Stimulated activated CD8-positive, alpha-beta memory T cell treated with anti-CD3 and anti-CD28 coated beads, Interleukin-12 subunit alpha, Interleukin-12 subunit beta, amount 100 ng/mL, for 24 hours (primary cell): Measurements from ENCODE around the gene TNK2.
"Not testable (repeated sequence)": the region's sequence is repeated elsewhere in the genome, so short reads cannot be mapped to it uniquely, and the experiment has no call there.

Experiments used
- DNase-seq: peaks from one replicate; pipeline ENCODE4 v3.0.0-alpha.2; 2020; ENCODE audit errors: extremely low read depth

TNK2 gene

DNA sequence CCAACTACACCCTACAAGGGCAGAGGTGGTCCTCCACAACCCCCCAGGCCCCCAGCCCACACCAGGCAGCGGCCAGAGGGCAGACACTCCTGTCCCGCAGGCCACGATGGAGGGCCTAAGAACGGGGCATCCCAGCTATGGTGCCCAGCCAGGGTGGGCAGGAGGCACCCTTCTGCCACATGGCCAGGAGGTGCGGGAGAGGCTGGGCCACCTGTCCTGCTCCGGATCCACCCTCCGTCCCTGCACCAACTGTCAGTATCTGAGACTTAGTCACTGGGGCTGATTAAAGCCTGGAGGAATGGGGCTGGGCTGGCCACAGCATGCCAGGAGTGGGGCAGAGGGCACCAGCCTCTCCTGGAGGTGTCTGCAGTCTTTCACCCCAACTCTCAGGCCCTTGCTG lies 37.9 kb downstream of the TNK2 start:
- no peak for DNase-seq

DNA sequence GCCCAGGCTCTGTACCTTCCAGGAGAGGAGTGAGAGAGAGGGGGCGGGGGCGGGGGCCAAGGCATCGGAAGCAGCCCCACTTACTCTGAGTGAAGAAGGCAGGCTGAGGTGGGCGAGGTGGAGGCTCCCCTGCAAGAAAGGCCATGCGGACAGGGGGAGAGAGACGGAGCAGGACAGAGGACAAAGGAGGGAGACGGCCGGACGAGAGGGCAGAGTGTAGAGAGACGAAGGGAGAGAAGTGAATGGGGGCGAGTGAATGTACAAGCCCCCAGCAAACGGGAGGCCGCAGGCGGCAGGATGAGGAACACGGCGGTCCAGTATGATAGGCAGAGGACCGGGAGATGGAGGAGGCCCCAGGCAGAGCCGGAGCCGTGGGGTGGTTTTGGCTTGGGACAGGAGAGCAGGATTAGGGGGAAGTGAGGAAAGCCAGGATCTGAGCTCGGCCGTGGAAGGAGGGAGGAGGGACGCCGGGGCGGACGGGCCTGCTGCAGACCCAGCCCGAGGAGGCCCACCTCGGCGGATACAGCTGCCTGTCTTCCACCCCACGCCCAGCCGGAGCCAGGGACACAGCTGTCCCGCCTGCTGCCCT lies 38.8 kb downstream of the TNK2 start:
- DNase-seq, result no peak

DNA sequence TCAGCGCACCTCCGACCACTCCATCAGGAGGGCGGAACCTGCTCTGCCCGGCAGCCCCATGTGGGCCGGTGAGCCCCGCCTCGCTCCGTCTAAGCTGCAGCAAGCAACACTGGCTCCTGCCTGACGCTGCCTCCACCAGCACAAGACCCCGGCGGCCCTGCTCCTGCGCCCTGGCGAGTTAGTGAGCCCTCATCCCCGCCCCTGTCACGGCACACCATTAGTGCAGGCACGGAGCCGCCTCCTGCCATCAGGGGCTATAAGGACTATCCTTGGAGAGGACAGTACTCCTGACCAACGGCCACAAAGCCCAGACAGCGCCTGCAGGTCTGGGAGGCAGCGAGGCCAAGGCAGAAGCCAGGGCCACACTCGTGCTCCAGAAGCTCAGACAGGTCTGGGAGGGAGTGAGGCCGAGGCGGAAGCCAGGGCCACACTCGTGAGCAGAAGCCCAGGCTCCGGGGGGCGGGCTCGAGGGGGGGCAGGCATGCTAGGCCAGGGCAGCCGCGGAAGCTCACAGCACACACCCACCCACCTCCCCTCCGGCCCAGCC lies 39.4 kb downstream of the TNK2 start:
- no peak for DNase-seq

DNA sequence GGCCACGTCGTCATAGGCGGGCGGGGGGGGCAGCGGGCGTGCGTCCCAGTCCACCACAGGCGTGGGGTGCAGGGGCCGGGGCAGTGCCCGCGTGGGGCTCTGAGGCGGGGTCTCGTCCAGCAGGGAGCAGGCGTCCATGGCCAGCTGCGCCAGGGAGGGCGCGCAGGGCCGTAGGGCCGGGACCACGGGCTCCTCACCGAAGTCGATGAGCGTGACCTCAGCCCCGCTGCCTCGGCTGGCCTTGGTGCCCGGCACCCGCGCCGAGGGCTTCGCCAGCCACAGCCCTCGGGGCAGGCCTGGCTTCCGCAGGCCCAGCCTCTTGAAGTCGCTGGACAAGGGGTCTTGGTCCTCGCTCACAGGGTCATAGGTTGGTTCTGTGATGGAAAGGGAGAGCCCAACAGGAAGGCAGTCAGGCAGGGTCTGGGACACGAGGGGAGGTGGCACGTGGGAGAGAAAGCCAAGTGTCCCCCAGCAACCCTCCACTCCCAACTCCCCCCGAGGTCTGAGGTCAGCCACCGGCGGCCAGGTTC lies 40.0 kb downstream of the TNK2 start:
- DNase-seq, result no peak

DNA sequence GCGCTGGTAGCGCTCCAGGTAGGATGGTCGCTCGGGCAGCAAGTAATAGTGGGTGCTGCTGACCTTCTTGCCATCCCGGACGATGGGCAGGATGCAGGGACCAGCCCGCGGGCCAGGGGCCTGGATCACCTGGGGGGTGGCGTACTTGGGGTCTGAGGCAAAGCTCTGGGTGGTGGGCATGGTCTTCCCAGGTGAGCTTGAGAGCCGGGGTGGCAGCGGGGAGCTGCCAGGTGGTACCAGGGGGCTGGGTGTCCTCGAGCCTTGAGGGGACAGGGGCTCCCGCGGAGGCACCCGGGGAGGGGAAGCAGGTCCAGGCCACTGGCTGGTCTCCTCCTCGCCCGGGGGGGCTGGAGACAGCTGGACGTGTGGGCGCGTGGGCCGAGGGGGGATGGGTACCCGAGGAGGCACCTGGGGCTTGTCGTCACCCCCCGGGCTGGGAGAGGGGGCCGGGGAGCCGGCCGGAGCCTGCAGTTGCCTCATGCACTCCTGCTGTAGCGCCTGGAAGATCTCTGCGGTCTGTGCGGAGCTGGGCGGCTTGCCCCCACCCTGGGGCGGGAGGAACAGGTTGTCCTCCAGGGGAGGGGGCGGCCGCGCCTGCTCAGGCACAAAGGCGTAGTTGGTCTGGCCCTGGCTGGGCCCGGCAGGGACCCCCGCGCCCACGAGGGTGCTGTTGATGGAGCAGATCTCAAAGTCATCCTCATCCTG lies 40.6 kb downstream of the TNK2 start:
- no peak for DNase-seq

DNA sequence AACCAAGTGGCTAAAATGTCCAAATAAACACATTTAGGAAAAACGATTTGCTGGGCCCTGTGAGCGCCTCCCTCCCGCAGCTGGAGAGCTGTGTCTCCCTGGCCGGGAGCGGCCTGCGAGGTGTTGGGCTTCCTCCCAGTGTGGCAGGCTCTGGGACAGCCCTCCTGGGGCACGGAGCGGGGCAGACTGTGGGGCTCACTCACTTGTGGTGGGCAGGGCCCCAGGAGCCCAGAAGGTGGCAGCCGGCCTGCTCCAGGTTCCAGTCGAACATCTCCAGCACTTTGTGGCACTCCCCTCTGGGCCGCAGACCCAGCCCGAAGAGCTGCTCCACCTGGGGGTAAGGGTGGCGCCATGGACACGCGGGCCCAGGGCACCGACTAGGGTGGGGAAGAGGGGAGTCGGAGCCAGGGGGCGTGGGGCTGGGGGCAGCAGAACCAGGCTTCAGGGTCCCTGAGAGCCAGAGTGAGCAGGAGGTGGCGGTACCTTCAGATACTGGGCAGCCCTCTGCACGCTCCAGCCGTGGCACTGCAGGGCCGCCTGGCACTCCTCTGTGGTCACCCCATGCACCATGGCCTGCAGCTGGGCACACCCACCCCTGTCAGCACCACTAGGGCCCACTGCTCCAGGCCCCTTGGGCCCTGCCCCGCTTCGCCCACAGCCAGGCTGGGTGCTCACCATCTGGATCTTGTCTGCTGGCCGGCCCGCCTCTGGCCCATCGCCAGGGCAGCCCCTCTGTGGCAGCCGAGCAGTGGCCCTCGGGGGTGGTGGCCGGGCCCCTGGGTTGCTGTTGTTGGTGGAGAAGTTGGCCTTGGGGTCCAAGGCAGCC lies 41.5 kb downstream of the TNK2 start:
- DNase-seq, result no peak

DNA sequence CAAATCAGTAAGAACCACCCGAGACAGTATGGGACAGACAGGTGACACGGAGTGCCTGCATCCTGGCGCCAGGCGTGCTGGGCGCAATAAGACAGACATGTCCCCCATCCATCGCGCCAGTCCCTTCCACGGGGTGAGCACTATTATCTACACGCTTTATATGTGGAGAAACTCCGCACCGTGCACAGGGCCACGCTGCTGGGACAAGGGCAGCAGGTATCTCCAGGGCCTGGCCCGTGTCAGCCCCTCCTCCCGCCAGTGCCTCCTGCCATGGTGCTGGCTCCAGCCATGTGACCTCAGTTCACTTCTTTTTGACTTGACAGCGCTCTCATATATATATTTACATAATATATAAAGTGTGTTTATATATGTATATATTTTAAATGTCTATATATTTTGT lies 42.6 kb downstream of the TNK2 start:
- DNase-seq, result no peak

DNA sequence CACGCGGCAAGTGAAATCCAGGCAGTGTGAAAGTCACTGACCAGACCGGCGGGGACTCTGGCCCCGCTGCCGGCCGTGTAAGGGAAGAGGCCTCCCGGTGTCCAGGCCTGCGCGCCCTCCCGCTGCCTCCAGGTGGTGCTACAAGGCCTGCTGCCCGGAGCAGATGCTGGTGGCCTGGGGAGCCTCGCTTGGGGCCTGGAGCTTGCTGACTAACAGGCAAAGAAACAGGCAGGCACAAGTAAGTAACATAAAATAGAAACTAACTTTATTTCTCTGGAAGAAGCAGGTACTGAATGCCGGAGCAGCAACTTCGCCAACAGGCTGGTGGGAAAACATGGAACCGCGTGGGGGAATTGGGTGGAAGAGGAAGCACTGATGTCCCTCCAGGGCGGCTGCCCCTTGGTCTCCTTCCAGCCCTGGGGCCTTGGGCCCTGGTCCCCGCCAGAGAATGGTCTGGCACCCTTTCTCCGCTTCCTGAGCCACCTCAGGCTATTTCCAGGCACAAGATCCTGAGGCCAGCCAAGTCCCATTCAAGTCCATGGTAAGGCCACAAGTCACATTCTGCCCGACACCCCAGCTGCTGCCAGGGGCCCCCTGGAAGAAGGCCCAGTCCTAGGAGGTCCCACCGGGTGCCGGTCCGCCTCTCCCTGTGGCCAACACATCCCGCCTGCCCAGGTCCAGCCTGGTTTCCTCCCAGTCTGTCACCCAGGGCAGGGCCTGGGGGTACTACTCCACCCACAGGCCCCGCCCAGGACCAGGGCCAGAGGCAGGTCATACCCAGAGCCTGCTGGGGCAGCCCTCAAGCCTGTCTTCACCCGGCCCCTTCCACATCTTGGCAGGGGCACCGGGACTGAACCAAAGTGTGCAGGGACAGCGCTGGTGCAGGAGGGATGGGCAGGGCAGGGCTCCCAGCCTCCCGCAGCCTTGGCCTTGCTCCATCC lies 45.0 kb downstream of the TNK2 start:
- DNase-seq, result peak; percentile 31

DNA sequence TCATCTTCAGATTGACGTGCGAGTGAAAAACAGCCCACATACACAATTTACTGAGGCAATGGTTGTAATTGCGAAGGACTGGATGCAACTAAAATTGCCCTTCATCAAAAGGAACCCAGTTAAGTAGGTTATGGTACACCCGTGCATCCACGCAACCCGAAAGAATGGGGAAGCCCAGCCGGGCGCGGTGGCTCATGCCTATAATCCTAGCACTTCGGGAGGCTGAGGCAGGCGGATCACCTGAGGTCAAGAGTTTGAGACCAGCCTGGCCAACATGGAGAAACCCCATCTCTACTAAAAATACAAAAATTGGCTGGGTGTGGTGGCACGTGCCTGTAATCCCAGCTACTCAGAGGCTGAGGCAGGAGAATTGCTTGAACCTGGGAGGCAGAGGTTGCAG lies 46.0 kb downstream of the TNK2 start:
- DNase-seq, result not testable (repeated sequence)

DNA sequence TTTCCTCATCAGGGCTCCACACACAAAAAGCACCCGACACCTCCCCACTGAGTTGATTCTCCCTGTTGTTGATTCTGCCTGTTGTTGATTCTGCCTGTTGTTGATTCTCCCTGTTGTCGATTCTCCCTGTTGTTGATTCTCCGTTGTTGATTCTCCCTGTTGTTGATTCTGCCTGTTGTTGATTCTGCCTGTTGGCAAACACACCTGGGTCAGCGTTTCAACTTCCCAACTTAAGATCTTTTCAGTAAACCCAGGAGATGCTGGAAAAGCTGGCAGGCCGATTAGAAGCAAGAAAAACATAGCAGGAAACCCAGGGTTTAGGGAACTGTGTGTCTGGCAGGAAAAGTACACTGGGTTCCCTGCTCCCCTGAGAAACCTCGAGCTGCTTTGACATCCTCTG lies 47.9 kb downstream of the TNK2 start:
- no peak for DNase-seq

DNA sequence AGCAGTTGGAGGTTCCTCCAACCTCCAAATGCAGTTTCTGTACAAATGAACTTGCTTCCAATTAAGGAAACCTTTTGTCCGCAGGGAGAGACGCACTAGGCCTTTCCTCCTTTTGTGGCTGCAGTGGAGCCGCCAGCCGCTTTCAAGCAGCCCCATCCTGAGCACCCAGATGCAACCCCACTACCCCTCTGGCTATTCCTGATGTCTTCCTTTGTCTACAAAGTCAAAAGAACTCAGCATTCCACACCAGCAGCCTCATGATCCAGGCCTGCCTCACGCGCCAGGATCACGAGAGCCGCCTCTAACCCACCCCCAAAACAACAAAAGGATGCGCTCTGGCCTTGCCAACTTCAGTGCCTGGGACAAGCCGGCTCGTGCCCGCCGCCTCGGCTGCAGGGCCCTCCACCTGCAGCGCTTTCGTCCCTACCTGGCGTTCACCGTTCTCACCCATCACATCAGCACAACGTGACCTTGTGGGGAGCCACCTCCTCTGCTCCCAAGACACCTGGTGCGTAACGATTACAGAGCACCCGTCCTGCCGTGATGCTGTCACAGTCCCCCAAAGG lies 48.4 kb downstream of the TNK2 start:
- no peak for DNase-seq

DNA sequence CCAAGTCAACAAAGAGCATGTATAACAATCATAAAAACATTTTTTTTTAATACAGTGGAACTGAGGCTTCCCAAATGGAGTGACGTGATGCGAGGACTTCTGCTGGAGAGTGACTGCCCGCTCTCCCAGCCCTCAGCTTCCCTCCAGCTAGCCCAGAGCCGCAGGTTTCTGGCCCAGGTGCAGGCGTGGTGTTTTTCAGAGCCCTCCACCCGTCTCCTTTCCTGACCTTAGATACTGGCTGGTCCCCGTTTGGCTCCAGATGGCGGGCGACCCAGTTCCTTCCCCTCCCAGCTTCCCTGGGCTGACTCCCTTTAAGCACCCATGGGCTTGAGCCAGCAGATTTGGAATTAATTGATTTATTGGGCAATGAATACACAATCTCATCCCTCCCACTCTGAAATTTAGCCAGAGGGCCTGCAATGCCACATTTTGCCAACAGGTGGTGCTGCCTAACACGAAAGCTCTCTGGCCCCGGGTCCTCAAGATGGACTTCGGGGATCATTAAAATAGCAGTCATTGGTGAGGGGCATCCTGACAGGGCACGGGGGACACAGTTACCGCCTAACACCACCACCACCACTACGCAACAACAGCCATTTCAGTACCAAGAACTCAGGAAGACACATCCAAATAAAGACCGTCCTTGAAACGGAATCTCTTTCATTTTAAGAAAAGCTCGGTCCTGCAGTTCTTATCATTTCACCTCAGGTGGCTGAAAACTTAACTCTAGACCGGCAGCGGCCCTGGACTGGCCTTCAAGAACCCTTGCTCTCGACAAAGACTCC lies 49.1 kb downstream of the TNK2 start:
- peak; percentile 22 for DNase-seq

DNA sequence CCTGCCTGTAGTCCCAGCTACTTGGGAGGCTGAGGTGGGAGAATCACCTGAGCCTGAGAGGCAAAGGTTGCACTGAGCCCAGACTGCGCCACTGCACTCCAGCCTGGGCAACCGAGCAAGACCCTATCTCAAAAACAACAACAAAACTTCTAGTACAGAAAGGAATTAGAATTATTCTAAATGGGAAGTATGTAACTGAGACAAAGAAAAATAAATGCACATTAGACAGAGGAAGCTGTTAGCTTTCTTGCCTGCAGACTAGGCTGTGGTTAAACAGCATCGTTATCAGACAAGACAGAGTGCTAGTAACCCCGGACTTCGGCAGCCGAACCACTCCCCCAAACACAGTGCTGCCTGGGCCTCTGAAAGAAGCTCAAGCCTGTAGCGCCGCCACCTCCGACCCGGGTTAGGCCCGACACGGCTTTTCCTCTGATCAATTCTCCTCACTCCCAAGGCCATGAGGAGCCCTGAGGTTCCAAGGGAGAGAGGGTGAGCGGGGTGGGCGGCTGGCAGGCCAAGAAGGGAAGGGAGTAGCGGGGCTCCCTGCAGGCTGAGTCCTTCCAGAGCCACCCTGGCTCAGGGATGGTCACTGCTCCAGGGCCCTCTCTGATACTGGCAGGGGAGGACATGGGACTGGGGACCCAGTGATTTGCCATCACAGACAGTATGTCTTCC lies 51.8 kb downstream of the TNK2 start:
- no peak for DNase-seq

DNA sequence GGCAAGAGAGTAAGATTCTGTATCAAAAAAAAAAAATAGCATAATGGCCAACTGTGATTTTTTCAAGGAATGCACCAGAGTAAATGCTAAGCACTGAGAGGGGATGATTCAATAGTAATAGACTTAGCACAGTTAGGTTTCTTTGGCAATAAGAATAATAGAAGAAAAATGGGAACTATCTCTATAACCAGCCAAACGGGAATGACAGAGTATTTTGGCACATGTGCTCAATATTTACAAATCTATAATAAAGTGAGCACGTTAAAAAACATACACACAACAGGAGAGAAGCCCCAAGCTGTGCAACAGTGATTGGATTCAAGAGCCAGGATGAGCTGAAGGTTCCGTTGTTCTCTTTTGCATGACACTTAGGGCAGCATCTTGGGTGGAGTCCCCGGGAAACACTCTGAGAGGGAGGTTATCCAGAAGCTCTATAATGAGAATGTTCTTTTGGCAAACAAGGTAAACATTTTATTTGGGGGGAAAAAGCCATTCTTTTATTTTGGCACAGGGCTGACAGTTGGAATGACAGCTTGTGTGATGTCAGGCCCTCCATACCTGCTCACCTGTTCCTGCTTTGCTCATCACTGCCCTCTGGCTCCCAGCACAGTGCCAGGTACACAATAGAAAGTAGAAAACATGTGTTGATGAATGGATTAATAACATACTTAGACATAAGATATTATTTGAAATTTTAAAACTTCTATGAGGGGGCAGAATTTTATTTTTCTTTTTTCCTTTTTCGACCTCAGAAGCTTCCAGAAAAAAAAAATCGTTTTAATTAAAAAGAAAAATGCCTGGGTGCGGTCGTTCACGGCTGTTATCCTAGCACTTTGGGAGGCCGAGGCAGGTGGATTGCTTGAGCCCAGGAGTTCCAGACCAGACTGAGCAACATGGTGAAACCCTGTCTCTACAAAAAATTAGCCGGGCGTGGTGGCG lies 52.6 kb downstream of the TNK2 start:
- DNase-seq, result no peak

DNA sequence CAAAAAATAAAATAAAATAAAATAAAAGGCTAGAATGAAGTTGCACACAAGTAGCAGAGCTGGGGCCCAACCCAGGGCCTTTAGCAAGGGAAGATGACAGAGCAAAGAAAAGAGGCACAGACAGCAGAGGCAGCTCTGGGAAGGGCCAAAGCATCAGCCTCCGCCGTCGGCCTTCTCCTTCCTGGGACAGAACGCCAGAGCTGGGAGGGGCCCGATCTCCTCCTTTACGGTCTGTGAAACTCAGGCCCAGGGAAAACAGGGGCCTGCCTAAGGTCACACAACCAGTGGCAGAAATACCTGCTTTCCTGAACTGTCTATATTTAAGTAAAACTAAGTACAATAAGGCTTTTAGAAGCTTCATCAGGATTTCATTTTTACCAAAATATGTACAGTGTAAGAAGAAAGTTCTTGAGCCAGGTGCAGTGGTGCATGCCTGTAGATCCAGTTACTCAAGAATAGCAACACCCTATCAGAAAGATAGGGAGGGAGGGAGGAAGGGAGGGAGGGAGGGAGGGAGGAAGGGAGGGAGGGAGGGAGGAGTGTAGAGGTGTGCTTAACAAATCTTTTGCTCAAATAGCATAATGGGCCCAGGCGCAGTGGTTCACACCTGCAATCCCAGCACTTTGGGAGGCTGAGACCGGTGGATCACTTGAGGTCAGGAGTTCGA lies 53.6 kb downstream of the TNK2 start:
- DNase-seq, result no peak

DNA sequence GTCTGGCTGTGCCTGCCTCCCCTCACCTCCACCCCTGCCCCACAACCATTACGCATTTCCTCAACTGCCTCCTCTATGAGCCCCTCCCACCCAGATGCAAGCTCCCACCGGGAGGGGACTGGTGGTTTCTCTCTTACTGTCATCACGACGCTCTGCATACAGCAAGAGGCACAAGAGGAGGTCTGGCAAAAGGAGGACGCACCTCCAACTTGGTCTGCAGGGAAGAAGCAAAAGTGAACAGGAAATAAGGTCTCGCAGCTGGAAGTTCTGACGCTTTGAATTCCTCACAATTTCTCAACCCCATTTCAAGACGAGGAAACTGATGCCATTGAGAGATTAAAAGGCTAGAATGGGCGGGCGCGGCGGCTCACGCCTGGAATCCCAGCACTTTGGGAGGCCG lies 54.4 kb downstream of the TNK2 start:
- DNase-seq, result no peak

DNA sequence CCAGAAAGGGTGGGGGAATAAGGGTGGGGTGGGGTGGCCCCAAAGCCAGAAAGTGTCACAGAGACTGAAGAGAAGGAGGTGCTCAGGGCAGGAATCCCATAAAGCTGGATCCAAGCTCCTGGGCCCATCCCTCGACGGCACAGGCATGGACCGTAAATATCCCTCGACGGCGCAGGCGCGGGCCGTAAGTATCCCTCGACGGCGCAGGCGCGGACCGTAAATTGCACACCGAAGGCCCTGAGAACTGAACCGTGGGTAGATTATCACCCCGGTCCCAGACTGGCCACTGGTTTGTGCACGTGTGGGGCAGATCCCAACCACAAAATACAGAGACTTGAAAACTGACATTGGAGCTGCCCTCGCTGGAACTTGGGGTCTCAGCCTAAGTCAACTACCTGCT lies 55.3 kb downstream of the TNK2 start:
- DNase-seq, result no peak
